ENCODE results near the gene FAM13A. TPM values are rescaled to one million over a fixed set of nuclear protein-coding genes. Genes with fewer than 3 reads are reported as not detected.

FAM13A gene
- total RNA-seq, 1 donor from 2014 or later, result 2.7 TPM

DNA sequence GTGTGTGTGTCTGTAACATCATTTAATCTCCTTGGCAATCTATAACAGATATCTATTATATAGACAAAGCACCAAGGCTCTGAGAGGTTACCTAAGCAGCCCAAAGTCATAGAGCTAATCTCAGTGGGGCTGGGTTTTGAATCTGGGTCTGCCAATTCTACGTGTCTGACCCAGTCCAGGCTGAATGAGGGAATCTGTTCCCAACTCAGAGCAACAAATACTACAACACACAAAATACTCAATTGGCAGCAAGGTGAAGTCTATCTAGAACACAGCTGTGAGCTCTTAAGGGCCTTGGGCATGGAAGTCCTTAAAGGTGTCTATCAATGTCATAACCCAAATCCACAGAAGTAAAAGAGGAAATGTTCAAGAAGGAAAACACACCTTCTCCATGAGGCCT lies 311.8 kb downstream of the FAM13A start:
- Mint-ChIP-seq H3K4me3 (no peak overlapping the region), H3K27me3 (no peaks in the 10 kb centered on the region), H3K4me1 (no peaks in the 10 kb centered on the region), H3K9me3 (no peaks in the 10 kb centered on the region), H3K36me3 (ENCODE audit: low read depth) (no peaks in the 10 kb centered on the region), H3K27ac (no peak overlapping the region)
- ChIA-PET POLR2A (no interaction called here), CTCF (no interaction called here)
- intact Hi-C loops (cut with micrococcal nuclease), result no loop called here
- DNase-seq (no peak), ATAC-seq (ENCODE audit: low read depth) (no peak)
- TF ChIP-seq CTCF (IDR thresholded peaks at IDR 0.05), result no peak

DNA sequence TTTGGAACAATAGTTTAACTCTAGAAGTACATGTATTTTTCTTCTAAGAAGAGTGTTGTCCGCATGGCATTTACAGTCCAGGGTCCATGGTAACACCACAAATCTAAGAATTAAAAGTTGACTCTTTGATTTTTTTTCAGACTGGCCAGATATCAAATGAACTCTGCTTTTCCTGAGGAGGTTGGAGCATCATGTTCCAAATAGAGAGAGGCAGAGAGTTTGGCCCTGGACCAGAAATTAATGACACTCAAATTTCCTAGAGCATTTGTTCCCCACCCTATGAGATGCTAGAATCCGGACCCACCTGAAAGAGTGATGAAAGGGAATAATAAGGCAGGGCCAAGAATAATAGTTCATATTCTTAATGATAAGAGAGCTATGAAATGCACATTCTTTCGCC lies 312.4 kb downstream of the FAM13A start:
- no peaks in the 10 kb centered on the region for H3K4me1 Mint-ChIP-seq
- no peak for DNase-seq
- no peaks in the 10 kb centered on the region for H3K27me3 Mint-ChIP-seq
- no peak for TF ChIP-seq CTCF (IDR thresholded peaks at IDR 0.05)
- CTCF ChIA-PET, result no interaction called here
- POLR2A ChIA-PET, result no interaction called here
- no peaks in the 10 kb centered on the region for H3K9me3 Mint-ChIP-seq
- no peak overlapping the region for H3K27ac Mint-ChIP-seq
- no peak for ATAC-seq (ENCODE audit: low read depth)
- intact Hi-C loops (cut with micrococcal nuclease), result no loop called here
- H3K36me3 Mint-ChIP-seq (ENCODE audit: low read depth), result no peaks in the 10 kb centered on the region
- H3K4me3 Mint-ChIP-seq, result no peak overlapping the region

DNA sequence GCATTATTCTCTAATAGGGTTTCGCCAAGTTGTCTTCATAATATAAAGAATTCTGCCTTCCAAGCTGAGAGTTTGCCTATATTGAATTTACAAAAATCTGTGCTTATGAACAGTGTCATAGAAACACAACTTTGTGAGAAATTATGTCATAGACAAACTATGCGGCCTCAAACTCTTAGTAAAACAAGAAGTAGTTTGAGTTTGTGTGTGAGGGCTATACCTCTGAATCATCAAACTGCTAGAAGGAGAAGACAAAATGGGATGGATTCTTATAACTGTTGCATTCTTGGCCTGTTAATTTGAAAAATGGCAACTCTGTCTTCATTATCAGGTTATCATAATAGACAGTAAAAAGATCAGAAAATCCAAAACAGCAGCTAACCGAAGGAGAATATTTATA lies 313.3 kb downstream of the FAM13A start:
- H3K4me3 Mint-ChIP-seq, result no peak overlapping the region
- ATAC-seq (ENCODE audit: low read depth) (no peak), DNase-seq (no peak)
- no peaks in the 10 kb centered on the region for H3K4me1 Mint-ChIP-seq
- H3K27ac Mint-ChIP-seq, result no peak overlapping the region
- no peaks in the 10 kb centered on the region for H3K27me3 Mint-ChIP-seq
- ChIA-PET POLR2A (no interaction called here), CTCF (no interaction called here)
- H3K36me3 Mint-ChIP-seq (ENCODE audit: low read depth), result no peaks in the 10 kb centered on the region
- no peak for TF ChIP-seq CTCF (IDR thresholded peaks at IDR 0.05)
- intact Hi-C loops (cut with micrococcal nuclease), result no loop called here
- no peaks in the 10 kb centered on the region for H3K9me3 Mint-ChIP-seq

- Mint-ChIP-seq H3K27me3 (peaks cover 3% of the 10 kb centered on the region), H3K4me3 (no peak overlapping the region), H3K4me1 (peaks cover 9% of the 10 kb centered on the region), H3K36me3 (ENCODE audit: low read depth) (no peaks in the 10 kb centered on the region), H3K9me3 (no peaks in the 10 kb centered on the region), H3K27ac (no peak overlapping the region)
- ChIA-PET POLR2A (no interaction called here), CTCF (no interaction called here)
- intact Hi-C loops (cut with micrococcal nuclease), result no loop called here
- ATAC-seq (ENCODE audit: low read depth) (no peak), DNase-seq (no peak)
- no peak for TF ChIP-seq CTCF (IDR thresholded peaks at IDR 0.05)
Measured at GRCh38 chr4:88742561-88742960, 314.4 kb downstream of the FAM13A start.

DNA sequence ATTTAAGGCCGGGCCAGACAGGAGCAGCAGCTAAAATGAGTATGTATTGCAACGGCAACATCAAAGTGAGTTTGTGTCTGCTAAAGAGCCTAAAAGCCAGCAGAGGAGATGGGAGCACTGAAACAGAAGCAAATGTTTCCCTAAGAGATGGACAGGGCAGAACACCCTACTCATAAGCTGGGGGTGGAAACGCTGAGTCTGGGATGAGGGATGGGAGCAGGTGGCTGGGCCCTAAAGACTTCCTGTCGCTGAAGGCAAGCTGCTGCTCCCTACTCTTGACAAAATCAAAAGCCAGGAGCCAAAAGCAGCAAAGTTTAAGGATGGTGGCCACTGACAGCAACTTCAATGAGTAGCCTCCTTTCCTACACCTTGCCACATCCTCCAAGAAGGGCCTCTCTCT lies 318.8 kb downstream of the FAM13A start:
- ATAC-seq (ENCODE audit: low read depth), result no peak
- no peak overlapping the region for H3K4me3 Mint-ChIP-seq
- H3K27ac Mint-ChIP-seq, result no peak overlapping the region
- ChIA-PET CTCF (no interaction called here), POLR2A (no interaction called here)
- no peak for DNase-seq
- H3K4me1 Mint-ChIP-seq, result peaks cover 20% of the 10 kb centered on the region
- H3K36me3 Mint-ChIP-seq (ENCODE audit: low read depth), result no peaks in the 10 kb centered on the region
- intact Hi-C loops (cut with micrococcal nuclease), result no loop called here
- no peak for TF ChIP-seq CTCF (IDR thresholded peaks at IDR 0.05)
- H3K9me3 Mint-ChIP-seq, result no peaks in the 10 kb centered on the region
- peaks cover 3% of the 10 kb centered on the region for H3K27me3 Mint-ChIP-seq

Measured in activated B cell treated with CpG ODN at 0.5 μM for 24 hours (primary cell).